SIG-M5 treated with dmso at 0.1 percent for 504 hours (cell line): ENCODE results near the gene NUDCD2.
"Not testable (repeated sequence)": the region's sequence is repeated elsewhere in the genome, so short reads cannot be mapped to it uniquely, and the experiment has no call there.

Experiments used
- DNase-seq: peaks from one replicate; lab custom pipeline; 2025; ENCODE audit not compliant: unreplicated experiment; lab: John Stamatoyannopoulos, UW

The NUDCD2 gene

DNA sequence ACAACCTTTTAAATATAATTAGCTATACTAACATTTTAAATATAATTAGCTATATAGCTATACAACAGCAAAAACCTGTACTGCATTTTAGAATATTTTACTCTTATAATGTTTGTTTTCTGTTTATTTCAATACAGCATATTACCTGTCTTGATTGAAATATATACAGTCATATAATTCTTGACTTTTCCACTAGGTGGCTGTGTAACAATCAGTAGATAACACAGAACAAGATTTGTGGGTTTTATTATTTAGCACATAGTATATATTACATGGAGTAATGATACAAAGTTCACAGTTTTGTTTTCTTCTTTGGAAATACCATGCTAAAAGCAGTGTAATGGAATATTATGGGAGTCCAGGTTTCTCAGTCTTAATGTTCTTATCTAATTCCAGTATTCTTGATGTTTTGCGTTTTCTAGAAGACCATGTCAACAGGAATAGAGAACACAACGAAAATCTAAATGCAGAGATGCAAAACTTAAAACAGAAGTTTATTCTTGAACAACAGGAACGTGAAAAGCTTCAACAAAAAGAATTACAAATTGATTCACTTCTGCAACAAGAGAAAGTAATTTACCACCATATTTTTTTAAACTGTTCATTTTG lies 13.8 kb upstream of the NUDCD2 start:
- DNase-seq, result no peak

DNA sequence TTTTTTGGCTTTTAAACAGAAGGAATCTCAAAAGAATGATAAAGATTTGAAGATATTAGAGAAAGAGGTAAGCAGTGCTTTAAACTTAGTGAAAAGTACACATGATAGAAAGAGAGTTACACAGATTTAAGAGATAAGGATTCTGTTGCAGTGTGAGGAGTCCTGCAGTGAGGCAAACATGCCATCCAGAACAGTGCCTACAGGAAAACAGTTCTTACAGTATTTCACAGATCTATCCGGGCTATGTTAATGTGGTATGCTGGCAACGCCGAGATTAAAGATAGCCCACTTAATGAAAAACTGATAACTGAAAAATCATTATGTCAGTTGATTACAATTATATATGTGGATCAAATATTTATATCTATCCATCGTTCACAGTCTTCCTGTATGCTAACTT lies 7.8 kb upstream of the NUDCD2 start:
- no peak for DNase-seq

DNA sequence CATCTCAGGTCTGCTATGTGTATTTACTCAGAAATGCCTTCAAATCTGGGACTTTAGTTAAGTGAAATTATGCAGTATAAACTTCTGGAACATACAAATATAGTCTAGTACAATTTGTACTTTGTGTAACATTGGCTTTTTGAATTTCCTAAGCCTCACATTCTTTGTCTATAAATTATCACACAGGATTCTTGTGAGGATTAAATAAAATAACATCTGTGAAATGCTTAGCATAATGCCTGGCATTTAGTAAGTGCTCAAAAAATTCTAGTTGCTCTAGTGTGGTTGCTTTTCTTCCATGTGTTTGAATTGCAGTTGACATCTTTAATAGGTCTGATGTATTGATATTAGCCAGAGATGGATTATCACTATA lies 3.1 kb upstream of the NUDCD2 start:
- no peak for DNase-seq

DNA sequence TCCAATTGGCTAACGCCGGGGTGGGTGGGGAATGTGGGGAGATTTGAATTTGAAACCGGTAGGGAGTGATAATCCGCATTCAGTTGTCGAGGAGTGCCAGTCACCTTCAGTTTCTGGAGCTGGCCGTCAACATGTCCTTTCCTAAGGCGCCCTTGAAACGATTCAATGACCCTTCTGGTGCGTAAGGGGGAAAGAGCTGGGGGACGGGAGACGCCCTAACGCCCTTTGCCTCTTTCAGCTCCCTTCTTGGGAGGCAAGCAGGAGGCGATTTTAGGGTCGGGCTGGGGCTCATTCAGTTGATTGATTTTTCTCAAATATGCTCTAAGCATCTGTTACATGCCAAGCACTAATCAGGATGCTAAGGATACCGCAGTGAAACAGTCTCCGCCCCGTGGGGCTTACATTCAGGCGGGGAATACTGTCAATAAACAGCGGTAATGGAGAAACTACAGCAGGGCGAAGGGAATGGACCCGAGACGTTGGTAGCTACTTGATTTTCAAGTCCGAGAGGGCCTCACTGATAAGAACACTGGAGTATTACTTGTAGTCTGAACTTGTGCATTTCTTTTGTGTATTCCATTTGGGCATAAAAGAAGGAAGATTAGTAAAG lies 765 bp upstream of the NUDCD2 start, which contains the start of gene HMMR:
Gene HMMR (plus strand): TSS at position 71 of the 610 bp plus-strand sequence. CDS start 61 bp downstream, at position 132.
- DNase-seq, result peak; percentile 42

DNA sequence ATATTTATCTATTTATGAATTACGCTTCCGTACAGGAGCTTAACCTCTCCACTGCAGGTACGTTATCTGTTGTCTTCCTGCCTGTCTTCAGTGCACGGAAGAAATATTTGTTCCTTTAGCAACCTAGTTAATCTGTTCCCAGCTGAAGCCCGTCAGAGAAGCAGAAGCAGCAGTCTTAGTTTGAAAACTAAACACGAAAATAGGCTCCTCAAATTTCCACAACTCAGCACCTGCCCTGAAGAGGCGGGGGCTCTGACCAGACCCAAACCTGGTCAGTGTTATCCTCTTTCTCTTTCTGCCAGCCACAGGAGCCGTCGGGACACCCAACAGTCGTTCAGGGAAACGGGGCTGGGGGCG lies 462 bp downstream of the NUDCD2 start:
- DNase-seq, result peak; percentile 52

DNA sequence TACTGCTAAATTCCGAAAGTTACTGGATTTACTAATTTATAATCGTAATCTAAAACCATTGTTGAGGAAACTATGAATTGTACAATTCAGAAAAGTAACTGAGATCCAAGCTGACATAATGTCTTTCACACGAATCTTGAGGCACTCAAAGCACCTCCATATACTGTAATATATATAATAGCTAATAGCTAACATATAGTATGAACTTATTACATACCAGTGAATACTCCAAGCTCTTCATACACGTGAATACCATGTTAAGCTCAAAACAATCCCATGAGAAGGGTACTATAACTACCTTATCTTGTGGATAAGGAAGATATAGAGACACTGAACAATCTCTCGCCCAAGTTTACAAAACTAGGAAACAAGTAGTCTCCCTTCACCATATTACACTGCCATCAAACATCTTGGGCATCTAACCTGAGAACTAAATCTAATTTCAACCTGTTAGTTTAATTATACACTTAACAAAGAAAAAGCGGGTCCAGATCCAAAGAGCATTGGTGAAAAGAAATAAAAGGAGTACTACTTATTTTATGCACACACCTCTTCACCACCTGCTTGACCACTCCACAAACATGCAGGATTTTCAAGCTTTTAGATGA lies 1.0 kb downstream of the NUDCD2 start:
- peak; percentile 32 for DNase-seq

DNA sequence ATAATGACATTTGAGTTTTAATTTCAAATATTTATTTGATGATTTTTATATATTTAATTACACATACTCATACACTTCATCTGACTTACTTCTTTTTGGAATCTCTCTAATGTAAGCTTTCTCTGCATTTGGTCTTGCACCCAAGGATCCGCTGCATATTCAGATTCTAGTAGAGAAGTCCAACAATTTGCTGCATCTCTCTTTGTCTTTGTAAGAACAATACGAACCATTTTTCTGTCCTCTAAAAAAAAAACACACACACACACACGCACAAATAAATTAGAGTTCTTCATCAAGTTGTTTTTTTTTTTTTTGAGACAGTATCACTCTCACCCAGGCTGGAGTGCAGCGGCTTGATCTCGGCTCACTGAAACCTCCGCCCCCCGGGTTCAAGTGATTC lies 3.1 kb downstream of the NUDCD2 start:
- no peak for DNase-seq

DNA sequence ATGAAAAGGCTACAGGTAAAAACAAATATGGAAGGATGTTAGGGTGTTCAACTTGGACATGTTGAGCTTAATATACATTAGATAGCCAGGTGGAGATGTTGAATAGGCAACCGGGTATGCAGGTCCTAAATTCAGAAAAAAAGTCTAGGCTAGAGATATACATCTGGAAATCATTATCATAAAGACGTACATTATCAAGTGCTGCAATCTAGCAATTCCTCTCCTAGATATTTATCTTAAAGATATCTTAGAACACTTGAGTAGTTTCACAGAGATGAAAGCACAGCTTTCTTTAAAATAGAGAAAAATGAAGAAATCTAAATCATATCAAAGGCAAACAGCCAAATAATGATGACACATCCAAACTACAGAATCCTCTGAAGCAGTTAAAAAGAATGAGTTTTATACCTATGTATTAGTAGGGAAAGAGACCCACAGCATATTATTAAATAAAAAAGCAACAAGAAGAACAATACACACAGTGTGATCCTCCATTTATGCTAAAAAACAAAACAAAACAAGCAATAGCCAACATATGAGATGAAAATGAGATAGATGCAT lies 3.8 kb downstream of the NUDCD2 start:
- DNase-seq, result no peak

DNA sequence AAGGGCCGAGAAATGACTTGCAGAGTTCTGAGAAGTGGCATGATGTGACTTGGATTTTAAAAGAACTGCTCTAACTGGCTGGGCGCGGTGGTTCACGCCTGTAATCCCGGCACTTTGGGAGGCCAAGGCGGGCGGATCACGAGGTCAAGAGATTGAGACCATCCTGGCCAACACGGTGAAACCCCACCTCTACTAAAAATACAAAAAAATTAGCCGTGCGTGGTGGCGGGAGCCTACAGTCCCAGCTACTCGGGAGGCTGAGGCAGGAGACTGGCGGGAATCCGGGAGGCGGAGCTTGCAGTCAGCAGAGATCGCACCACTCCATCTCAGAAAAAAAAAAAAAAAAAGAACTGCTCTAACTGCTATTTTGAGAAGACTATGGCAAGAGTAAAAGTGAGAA lies 4.5 kb downstream of the NUDCD2 start:
- not testable (repeated sequence) for DNase-seq

DNA sequence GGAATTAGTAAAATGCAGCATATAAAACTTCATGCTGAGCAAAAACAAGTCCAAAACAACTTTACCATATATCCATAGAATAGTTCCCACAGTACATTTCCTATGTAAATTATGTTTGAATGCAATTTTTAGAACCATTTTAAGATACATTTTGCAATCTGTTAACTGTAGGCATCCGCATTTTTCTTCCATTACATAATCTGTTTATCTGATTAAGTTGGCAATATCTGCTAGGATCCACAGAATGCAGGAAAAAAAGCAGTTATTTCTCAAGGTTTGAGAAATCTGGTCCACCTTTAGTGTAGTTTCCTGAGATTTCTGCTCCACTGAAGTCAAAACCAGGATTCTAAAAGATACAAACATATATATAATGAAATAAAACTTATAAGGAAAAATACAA lies 6.2 kb downstream of the NUDCD2 start:
- no peak for DNase-seq

DNA sequence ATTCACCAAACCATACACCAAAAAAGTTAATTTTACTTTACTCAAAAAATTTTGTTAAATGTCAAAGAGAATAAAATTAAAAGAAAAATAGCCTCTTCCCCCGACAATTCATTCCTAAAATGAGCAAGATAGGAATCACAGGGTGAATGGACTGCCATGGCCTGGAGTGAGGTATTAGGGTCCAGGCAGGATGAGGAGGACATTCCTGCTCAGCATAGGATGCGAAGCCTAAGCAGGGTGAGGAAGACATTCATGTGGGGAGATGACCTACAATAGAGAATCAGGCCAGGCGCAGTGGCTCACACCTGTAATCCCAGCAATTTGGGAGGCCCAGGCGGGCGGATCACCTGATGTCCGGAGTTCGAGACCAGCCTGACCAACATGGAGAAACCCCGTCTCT lies 8.4 kb downstream of the NUDCD2 start:
- no peak for DNase-seq

DNA sequence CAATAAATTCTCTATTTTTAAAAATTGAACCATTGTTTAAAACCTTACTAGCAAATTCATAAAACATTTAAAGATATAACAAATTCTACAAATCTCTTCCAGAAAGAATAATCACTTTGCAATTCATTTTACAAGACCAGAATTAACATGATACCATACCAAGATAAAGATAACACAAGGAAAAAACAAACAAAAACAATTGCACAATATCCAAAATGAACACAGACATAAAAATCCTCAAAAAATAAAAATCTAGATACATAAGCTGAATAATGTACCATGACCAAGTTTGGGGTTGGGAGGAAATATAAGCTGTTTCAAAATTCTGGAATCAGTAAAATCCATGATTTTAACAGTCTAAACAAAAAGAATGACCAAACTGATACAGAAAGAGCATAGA lies 11.4 kb downstream of the NUDCD2 start:
- no peak for DNase-seq

DNA sequence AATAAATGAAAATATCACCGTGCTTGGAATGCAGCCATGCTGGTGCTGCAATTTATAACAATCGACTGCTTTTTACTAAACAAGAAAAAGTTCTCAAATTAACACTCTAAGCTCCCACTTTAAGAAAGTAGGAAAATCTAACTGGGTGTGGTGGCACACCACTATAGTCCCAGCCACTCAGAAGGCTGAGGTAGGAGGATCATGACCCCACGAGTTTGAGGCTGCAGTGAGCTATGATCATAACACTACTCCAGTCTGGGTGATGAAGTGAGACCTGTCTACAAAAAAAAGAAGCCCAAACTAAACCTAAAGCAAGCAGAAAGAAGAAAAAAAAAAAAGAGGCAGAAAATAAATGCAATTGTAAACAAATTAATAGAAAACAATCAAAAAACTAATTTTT lies 12.0 kb downstream of the NUDCD2 start:
- no peak for DNase-seq

DNA sequence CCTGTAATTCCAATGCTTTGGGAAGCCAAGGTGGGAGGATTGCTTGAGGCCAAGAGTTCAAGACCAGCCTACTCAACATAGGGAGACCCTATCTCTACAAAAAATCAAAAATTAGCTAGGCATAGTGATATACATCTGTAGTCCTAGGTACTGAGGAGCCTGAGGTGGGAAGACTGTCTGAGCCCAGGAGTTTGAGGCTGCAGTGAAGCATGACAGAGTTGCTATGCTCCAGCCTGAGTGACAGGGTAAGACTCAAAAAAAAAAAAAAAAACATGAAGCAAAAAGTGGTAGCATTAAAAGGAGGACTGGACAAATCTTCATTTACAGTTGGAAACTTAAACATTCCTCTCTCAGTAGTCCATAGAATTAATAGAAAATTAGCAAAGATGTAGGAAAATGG lies 12.7 kb downstream of the NUDCD2 start:
- no peak for DNase-seq

DNA sequence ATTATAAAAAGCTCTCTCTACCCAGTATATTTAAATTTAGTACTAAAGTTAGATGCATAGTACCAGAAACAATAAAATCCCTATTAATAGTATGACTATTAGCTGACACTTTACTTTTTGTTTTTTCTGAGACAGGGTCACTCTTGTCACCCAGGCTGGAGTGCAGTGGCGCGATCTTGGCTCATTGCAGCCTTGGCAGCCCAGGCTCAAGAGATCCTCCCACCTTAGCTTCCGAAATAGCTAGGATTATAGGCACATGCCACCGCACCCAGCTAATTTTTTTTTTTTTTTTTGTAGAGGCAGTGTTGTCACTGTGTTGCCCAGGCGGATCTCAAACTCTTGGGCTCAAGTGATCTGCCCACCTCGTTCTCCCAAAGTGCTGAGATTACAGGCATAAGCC lies 14.6 kb downstream of the NUDCD2 start:
- DNase-seq, result no peak

DNA sequence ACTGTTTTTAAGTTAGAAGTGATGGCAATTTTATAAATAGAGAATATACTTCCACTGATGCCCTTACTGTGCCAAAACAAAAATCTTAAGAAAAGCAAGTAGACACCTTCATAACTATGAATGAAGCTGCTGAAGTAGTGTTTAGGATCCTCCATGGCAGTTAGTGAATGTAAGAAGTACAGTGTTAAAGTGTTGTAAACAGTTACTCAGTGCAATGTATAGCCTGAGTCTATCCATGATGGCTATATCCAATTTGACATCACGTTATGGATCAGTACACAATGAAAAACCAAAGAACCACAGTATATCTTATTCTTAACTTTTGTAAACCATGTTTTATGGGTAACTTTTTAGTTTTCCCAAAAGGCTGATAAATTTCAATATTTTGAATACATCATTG lies 15.4 kb downstream of the NUDCD2 start:
- DNase-seq, result no peak

DNA sequence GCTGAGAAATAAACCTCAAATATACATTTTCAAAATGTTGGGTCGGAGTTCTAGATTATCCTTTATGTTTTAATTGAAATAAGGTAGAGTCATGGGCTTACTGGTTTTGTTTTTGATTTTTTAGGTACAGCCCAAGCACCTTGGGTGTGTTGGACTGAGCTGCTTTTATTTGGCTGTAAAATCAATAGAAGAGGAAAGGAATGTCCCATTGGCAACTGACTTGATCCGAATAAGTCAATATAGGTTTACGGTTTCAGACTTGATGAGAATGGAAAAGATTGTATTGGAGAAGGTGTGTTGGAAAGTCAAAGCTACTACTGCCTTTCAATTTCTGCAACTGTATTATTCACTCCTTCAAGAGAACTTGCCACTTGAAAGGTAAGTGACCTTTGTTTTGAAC lies 18.9 kb downstream of the NUDCD2 start:
- no peak for DNase-seq

DNA sequence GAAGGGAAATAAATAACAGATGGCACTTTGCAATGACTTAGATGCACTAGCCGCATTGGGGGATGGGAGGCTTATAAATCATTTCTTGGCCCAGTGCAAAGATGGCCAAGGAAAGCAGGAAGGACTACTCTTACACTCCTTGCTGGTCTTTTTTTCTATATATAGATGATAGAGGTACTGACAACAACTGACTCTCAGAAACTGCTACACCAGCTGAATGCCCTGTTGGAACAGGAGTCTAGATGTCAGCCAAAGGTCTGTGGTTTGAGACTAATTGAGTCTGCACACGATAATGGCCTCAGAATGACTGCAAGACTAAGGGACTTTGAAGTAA lies 20.8 kb downstream of the NUDCD2 start:
- peak; percentile 36 for DNase-seq

DNA sequence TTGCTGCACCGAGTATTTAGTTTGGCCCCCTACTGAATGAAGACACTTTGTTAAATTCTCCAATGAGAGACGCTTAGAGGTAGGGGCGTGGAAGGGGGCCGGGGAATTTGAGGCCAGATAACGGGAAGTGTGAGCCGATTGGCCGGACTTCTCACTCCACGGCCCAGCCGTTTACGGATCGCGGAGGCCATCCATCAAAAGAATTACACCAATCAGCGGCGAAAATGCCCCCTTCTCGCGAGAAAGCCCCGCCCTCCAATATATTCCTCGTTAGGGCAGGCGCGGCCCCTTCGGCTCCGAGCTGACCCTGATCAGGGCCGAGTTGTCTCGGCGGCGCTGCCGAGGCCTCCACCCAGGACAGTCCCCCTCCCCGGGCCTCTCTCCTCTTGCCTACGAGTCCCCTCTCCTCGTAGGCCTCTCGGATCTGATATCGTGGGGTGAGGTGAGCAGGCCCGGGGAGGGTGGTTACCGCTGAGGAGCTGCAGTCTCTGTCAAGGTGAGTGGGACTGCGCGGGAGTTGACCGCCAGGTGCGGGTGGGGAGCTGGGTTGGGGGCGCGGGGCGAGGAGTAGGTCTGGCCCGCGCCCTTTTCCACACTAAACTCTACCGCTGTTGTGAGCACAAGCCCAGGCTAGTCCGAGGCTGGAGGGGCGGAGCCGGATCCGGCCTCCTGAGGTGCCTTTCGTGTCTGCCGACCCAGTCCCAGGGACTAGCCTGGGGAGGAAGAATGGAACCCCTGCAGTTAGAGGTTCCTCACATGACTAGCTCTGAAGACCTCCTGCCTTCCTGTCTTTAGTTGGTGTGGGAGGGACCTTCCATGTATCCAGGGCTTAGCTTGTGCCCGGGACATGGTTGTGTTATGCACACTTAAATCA lies 22.4 kb downstream of the NUDCD2 start, which contains the start of gene CCNG1:
Gene CCNG1 (plus strand): TSS at position 287 of the 874 bp plus-strand sequence. CDS start 1,662 bp downstream, outside the sequence.
- DNase-seq, result peak; percentile 97

DNA sequence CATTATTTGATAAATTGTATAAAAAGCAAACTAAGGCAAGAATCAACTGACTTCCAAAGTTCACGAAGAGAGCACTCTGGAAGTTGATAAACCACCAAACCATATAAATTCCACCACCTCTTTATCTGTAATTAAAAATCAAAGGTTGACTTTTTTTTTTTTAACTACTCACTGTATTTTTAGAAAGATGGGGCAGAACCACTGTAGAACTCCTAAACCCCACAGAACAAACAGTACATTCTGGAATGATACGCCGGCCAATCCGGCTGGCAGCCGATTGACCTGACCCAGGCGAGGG lies 22.9 kb downstream of the NUDCD2 start:
- no peak for DNase-seq

DNA sequence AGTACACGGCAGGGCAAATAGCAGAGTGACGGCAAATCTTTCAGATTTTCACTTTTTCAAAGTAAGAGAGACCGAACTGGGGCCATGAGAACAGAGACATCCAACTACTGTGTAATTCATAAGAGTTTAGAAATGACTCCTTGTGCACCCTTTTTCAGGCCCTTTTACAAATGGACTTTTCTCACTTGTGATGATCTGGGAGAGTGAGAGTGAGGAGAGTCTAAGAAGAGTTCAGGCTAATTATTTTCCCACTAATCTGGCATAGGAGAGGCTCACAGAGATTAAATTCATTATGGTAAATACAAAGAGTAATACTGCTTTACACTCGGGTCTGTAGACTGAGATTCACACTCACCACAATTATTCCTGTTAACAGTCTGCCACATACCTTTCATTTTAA lies 23.4 kb downstream of the NUDCD2 start:
- no peak for DNase-seq

DNA sequence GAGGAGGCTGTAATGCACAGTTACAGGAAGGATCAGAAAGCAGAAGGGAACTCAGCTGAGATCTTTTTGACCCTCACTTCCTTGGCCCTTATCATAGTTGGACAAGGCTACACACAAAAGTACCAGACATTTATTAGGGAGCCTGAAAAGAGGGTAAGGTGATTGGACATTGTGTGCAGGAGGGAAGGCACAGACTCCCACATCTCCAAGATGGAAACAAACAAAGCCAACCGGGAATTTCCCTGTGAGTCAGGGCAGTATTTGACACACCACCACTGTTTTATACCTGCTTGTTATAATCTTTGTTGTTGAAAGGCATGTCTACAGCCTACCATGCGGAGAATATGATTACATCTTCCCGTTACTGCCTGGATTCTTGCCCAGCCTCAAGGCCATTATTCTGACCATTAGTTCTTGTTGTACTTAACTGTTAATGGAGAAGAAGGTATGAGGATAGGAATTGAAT lies 25.5 kb downstream of the NUDCD2 start:
- no peak for DNase-seq
